ENCODE results near the gene APOL4. TPM values are rescaled to one million over a fixed set of nuclear protein-coding genes. Genes with fewer than 3 reads are reported as not detected.

APOL4 gene
- total and polyA plus RNA-seq, 2 donors (not counting 1 experiment from before 2014, with no cell fraction given), result 0.03 TPM; not detected in 1

DNA sequence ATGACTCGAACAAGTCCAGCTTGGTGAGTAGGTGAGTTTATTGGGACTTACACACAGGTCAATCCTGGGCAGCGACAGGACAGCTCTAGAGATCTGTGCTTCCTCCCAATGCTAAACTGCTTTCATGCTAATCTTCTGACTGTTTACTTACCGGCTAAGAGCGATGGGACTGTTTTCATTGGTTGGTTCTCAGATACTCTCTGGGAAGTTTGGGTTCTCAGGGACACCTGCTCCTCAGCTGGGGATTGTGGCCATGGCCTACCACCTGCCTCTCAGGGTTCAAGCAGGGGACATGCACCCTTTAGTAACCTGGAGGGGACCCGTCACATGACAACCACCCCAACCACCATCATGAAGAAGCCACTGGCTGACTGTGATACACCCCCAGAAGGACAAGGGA is 24.6 kb upstream of the APOL4 start:
- H3K4me3 ChIP-seq (ENCODE audit: control extremely low read depth in 1 of 5, extremely low read depth in 1 of 5, insufficient read depth in 1 of 5, low read depth in 2 of 5, low read length in 4 of 5), result no peak overlapping the region
- POLR2A ChIA-PET, result no interaction called here

DNA sequence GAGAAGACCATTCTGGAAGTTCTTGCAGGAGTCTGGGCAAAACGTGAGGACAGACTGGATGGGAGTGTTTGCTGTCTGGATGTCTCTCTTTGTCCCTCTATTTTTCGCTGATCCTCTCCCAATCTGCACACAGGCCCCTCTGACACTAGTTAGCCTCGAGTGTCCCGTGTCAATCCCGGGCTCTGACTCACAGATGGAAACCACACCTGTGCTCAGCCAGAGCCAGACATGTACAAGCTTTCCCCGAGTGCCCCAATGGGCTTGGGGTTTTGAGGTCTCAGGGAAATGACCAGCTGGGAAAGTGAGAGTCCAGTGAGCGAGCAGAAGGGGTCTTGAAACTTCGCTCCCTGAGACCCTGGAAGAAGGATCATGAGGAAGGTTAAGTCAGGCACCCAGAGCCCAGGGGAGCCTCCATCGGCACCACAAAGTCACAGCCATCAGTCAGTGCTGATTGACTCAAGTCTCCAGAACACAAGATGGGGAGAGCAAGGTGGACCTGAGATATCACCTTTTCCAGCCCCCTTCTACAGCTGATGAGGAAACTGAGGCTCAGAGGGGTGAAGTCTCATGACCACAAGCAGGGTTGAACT is 23.8 kb upstream of the APOL4 start:
- no peak for DNase-seq
- H3K4me1 ChIP-seq (ENCODE audit: control insufficient read depth in 2 of 2, insufficient read depth in 2 of 2, low read length in 2 of 2), result no peaks in the 10 kb centered on the region
- intact Hi-C loops (cut with micrococcal nuclease), result no loop called here
- H3K79me2 ChIP-seq (ENCODE audit: control insufficient read depth, insufficient read depth, low read length), result no peaks in the 10 kb centered on the region
- H3K27me3 ChIP-seq (replicated peaks in 1 of 4; ENCODE audit: control extremely low read depth in 1 of 4, control insufficient read depth in 3 of 4, insufficient read depth in 4 of 4, low read length in 3 of 4), result peaks cover 0 to 3% (median 0%) of the 10 kb centered on the region in 4 experiments
- H2AFZ ChIP-seq (ENCODE audit: insufficient read depth, low read depth, low read length, poor library complexity, severe bottlenecking), result no peak overlapping the region
- Mint-ChIP-seq H3K27me3 (peaks cover under 1% of the 10 kb centered on the region), H3K4me1 (peaks cover 5% of the 10 kb centered on the region), H3K27ac (no peak overlapping the region), H3K9me3 (ENCODE audit: insufficient read depth) (no peaks in the 10 kb centered on the region), H3K4me3 (no peak overlapping the region)
- TF ChIP-seq EZH2 (IDR thresholded peaks at IDR 0.05; ENCODE audit: borderline replicate concordance, insufficient read depth, low read depth, low read length, poor library complexity, severe bottlenecking), result no peak
- TF ChIP-seq, protein P1, sequence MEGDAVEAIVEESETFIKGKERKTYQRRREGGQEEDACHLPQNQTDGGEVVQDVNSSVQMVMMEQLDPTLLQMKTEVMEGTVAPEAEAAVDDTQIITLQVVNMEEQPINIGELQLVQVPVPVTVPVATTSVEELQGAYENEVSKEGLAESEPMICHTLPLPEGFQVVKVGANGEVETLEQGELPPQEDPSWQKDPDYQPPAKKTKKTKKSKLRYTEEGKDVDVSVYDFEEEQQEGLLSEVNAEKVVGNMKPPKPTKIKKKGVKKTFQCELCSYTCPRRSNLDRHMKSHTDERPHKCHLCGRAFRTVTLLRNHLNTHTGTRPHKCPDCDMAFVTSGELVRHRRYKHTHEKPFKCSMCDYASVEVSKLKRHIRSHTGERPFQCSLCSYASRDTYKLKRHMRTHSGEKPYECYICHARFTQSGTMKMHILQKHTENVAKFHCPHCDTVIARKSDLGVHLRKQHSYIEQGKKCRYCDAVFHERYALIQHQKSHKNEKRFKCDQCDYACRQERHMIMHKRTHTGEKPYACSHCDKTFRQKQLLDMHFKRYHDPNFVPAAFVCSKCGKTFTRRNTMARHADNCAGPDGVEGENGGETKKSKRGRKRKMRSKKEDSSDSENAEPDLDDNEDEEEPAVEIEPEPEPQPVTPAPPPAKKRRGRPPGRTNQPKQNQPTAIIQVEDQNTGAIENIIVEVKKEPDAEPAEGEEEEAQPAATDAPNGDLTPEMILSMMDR (IDR thresholded peaks at IDR 0.05), result no peak
- H3K27ac ChIP-seq (ENCODE audit: low read length in 2 of 2), result no peak overlapping the region
- H3K9me3 ChIP-seq (ENCODE audit: control extremely low read depth in 1 of 3, control insufficient read depth in 2 of 3, insufficient read depth in 1 of 3, low read length in 2 of 3), result no peaks in the 10 kb centered on the region
- no peak overlapping the region for H3K9ac ChIP-seq (ENCODE audit: low read length)
- no peak for ATAC-seq (ENCODE audit: low read depth)
- H4K20me1 ChIP-seq (ENCODE audit: control insufficient read depth, insufficient read depth, low read length, poor library complexity, severe bottlenecking), result no peaks in the 10 kb centered on the region
- no peak overlapping the region for H3K4me2 ChIP-seq (replicated peaks; ENCODE audit: low read depth, low read length, poor library complexity, severe bottlenecking)
- no peak overlapping the region for H3K4me3 ChIP-seq (ENCODE audit: control extremely low read depth in 1 of 5, extremely low read depth in 1 of 5, insufficient read depth in 1 of 5, low read depth in 2 of 5, low read length in 4 of 5)
- ChIA-PET POLR2A (no interaction called here), CTCF (interaction anchor here (1.8 kb wide), 1 partner anchor 14 kb away, joined by 4 read pairs; the partner anchor contains the start of gene APOL2)
- peaks cover 3 to 24% of the 10 kb centered on the region in 2 experiments for H3K36me3 ChIP-seq (replicated peaks in 1 of 2; ENCODE audit: control extremely low read depth in 1 of 2, control insufficient read depth in 1 of 2, extremely low read depth in 1 of 2, insufficient read depth in 2 of 2, low read length in 1 of 2)
- WGBS (ENCODE audit: insufficient coverage), result 90% methylated on average over 9 of the region's 9 CpGs

More for the DNA sequence above, 24.6 kb upstream of the APOL4 start:
- Histone ChIP-seq H3K79me2 (ENCODE audit: control insufficient read depth, insufficient read depth, low read length) (no peaks in the 10 kb centered on the region), H3K4me1 (ENCODE audit: control insufficient read depth in 2 of 2, insufficient read depth in 2 of 2, low read length in 2 of 2) (no peaks in the 10 kb centered on the region), H3K27me3 (replicated peaks in 1 of 4; ENCODE audit: control extremely low read depth in 1 of 4, control insufficient read depth in 3 of 4, insufficient read depth in 4 of 4, low read length in 3 of 4) (no peaks in the 10 kb centered on the region), H3K9ac (ENCODE audit: low read length) (no peak overlapping the region), H3K4me2 (replicated peaks; ENCODE audit: low read depth, low read length, poor library complexity, severe bottlenecking) (no peak overlapping the region), H2AFZ (ENCODE audit: insufficient read depth, low read depth, low read length, poor library complexity, severe bottlenecking) (no peak overlapping the region), H3K36me3 (replicated peaks in 1 of 2; ENCODE audit: control extremely low read depth in 1 of 2, control insufficient read depth in 1 of 2, extremely low read depth in 1 of 2, insufficient read depth in 2 of 2, low read length in 1 of 2) (peaks cover 3 to 30% of the 10 kb centered on the region in 2 experiments), H3K9me3 (ENCODE audit: control extremely low read depth in 1 of 3, control insufficient read depth in 2 of 3, insufficient read depth in 1 of 3, low read length in 2 of 3) (no peaks in the 10 kb centered on the region), H3K27ac (ENCODE audit: low read length in 2 of 2) (no peak overlapping the region), H4K20me1 (ENCODE audit: control insufficient read depth, insufficient read depth, low read length, poor library complexity, severe bottlenecking) (no peaks in the 10 kb centered on the region)
- intact Hi-C loops (cut with micrococcal nuclease), result no loop called here
- peaks cover 5% of the 10 kb centered on the region for H3K4me1 Mint-ChIP-seq
- no peak for DNase-seq
- WGBS (ENCODE audit: insufficient coverage), result 100% methylated on average over 3 of the region's 5 CpGs
- TF ChIP-seq, protein P1 (IDR thresholded peaks at IDR 0.05), result no peak
- TF ChIP-seq EZH2 (IDR thresholded peaks at IDR 0.05; ENCODE audit: borderline replicate concordance, insufficient read depth, low read depth, low read length, poor library complexity, severe bottlenecking), result no peak
- no peaks in the 10 kb centered on the region for H3K9me3 Mint-ChIP-seq (ENCODE audit: insufficient read depth)
- ATAC-seq (ENCODE audit: low read depth), result no peak
- CTCF ChIA-PET, result interaction anchor here (1.8 kb wide), 1 partner anchor 13 kb away, joined by 4 read pairs; the partner anchor contains the start of gene APOL2
- no peak overlapping the region for H3K27ac Mint-ChIP-seq
- no peaks in the 10 kb centered on the region for H3K27me3 Mint-ChIP-seq
- no peak overlapping the region for H3K4me3 Mint-ChIP-seq
